CD14-positive monocyte (primary cell): Measurements from ENCODE around the gene SCAMP5. TPM values are rescaled to one million over a fixed set of nuclear protein-coding genes. Genes with fewer than 3 reads are reported as not detected.

Source experiments
- DNase-seq, 3 donors: peaks; one replicate each; pipeline ENCODE4 v3.0.0-alpha.2; 2011 to 2022
- H2AFZ ChIP-seq: 2 replicates; pipeline ENCODE4 v1.6.0; 2012; ENCODE audit warnings: mild to moderate bottlenecking, low read depth, low read length, inconsistent platforms; ENCODE audit not compliant: insufficient read depth, poor library complexity, severe bottlenecking
- H3K27ac ChIP-seq, 2 donors: 1 replicate in 1 of 2; 2 replicates in 1 of 2; pipeline ENCODE4 v1.5.1; 2012 to 2013; ENCODE audit warnings: low read length in 2 of 2, control low read depth in 1 of 2, inconsistent platforms in 1 of 2, low read depth in 1 of 2, mild to moderate bottlenecking in 1 of 2
- H3K27me3 ChIP-seq, 2 donors: one replicate each; pipeline versions ENCODE4 v1.6.0 to v1.6.1; 2011 to 2013; ENCODE audit warnings: low read length in 2 of 2; ENCODE audit not compliant: control insufficient read depth in 2 of 2, insufficient read depth in 2 of 2
- H3K36me3 ChIP-seq, 2 donors: replicated peaks in 1 of 2; 1 replicate in 1 of 2; 2 replicates in 1 of 2; pipeline versions ENCODE4 v1.5.1 to v1.6.1; 2012 to 2013; ENCODE audit warnings: low read length in 2 of 2, control low read depth in 1 of 2, inconsistent platforms in 1 of 2, mild to moderate bottlenecking in 1 of 2; ENCODE audit not compliant: insufficient read depth in 2 of 2, control insufficient read depth in 1 of 2
- H3K4me1 ChIP-seq, 2 donors: 1 replicate in 1 of 2; 2 replicates in 1 of 2; pipeline versions ENCODE4 v1.5.1 to v1.6.1; 2012 to 2013; ENCODE audit warnings: low read length in 2 of 2, control low read depth in 1 of 2, inconsistent platforms in 1 of 2, mild to moderate bottlenecking in 1 of 2, moderate library complexity in 1 of 2; ENCODE audit not compliant: insufficient read depth in 2 of 2, control insufficient read depth in 1 of 2
- H3K4me2 ChIP-seq: replicated peaks from 2 replicates; pipeline ENCODE3; 2012; ENCODE audit warnings: low read length, moderate library complexity, mild to moderate bottlenecking; ENCODE audit not compliant: poor library complexity, severe bottlenecking; ENCODE audit errors: extremely low read depth
- H3K4me3 ChIP-seq, 3 experiments: fragments of 200-600 bp in 1 of 3; sonication (generic) in 1 of 3; replicated peaks in 1 of 3; 1 replicate in 2 of 3; 2 replicates in 1 of 3; pipeline ENCODE4 v1.5.1; 2011 to 2013; ENCODE audit warnings: low read length in 3 of 3, mild to moderate bottlenecking in 3 of 3, control low read depth in 2 of 3, low read depth in 2 of 3, inconsistent platforms in 1 of 3, moderate library complexity in 1 of 3
- H3K79me2 ChIP-seq: 2 replicates; pipeline ENCODE4 v1.6.0; 2012; ENCODE audit warnings: mild to moderate bottlenecking, control low read depth, inconsistent platforms, low read length, moderate library complexity; ENCODE audit not compliant: insufficient read depth
- H3K9ac ChIP-seq: 2 replicates; pipeline ENCODE4 v1.6.0; 2017; ENCODE audit warnings: low read length, mild to moderate bottlenecking; ENCODE audit not compliant: insufficient read depth, poor library complexity, severe bottlenecking
- H3K9me3 ChIP-seq, 2 donors: replicated peaks in 1 of 2; 1 replicate in 1 of 2; 2 replicates in 1 of 2; pipeline versions ENCODE4 v1.5.1 to v1.6.1; 2012 to 2013; ENCODE audit warnings: low read length in 2 of 2, control low read depth in 1 of 2; ENCODE audit not compliant: control insufficient read depth in 1 of 2, insufficient read depth in 1 of 2
- H4K20me1 ChIP-seq: 2 replicates; pipeline ENCODE4 v1.6.0; 2012; ENCODE audit warnings: mild to moderate bottlenecking, low read length, control low read depth, moderate library complexity; ENCODE audit not compliant: insufficient read depth
- H3K27ac Mint-ChIP-seq, 7 donors: one replicate each; pipeline ENCODE4 v1.8.0; 2020; ENCODE audit warnings: mild to moderate bottlenecking in 7 of 7, mixed read lengths in 7 of 7, moderate library complexity in 6 of 7, inconsistent platforms in 2 of 7
- H3K27me3 Mint-ChIP-seq, 3 donors: one replicate each; pipeline ENCODE4 v1.8.0; 2021 to 2022; ENCODE audit warnings: low read depth in 3 of 3, mild to moderate bottlenecking in 3 of 3, mixed read lengths in 3 of 3, moderate library complexity in 3 of 3, inconsistent platforms in 1 of 3
- H3K36me3 Mint-ChIP-seq, 2 donors: one replicate each; pipeline ENCODE4 v1.8.0; 2020; ENCODE audit warnings: mixed read lengths in 2 of 2, inconsistent platforms in 1 of 2, mild to moderate bottlenecking in 1 of 2
- H3K4me1 Mint-ChIP-seq: one replicate; pipeline ENCODE4 v1.8.0; 2020; ENCODE audit warnings: mild to moderate bottlenecking, mixed read lengths
- H3K4me3 Mint-ChIP-seq, 2 donors: one replicate each; pipeline ENCODE4 v1.8.0; 2020; ENCODE audit warnings: mild to moderate bottlenecking in 2 of 2, mixed read lengths in 2 of 2, moderate library complexity in 1 of 2
- H3K9me3 Mint-ChIP-seq, 7 donors: one replicate each; pipeline ENCODE4 v1.8.0; 2020 to 2022; ENCODE audit warnings: mixed read lengths in 7 of 7, mild to moderate bottlenecking in 6 of 7, moderate library complexity in 6 of 7, inconsistent platforms in 2 of 7
- CTCF ChIP-seq: fragments of 200-600 bp; IDR thresholded peaks from one replicate; pipeline ENCODE4 v1.8.0; 2022; ENCODE audit warnings: antibody characterized with exemption, mild to moderate bottlenecking
- WGBS: methylation state at CpG from one replicate; pipeline ENCODE4 v1.1.5; 2013; ENCODE audit warnings: missing lambda C conversion rate; ENCODE audit not compliant: insufficient coverage; 5-methylcytosine and 5-hydroxymethylcytosine counted together
- intact Hi-C, 2 donors: fragments of 100-400 bp; cut with micrococcal nuclease; formaldehyde crosslinking; loops; one replicate each; pipeline versions ENCODE4 v1.15.0 to v1.15.1; 2023
- polyA plus RNA-seq, 3 donors: library from polyadenylated mRNA; depleted of rRNA in 1 of 3; unstranded in 2 of 3; stranded (reverse) in 1 of 3; fragments of 300-500 nt in 2 of 3; fragments of >200 nt in 1 of 3; fragmentation: Illumina TruSeq in 2 of 3; gene quantifications; 1 replicate in 2 of 3; 2 replicates in 1 of 3; pipeline ENCODE4 v1.2.3, GENCODE V29; 2012 to 2021

The SCAMP5 gene
- polyA plus RNA-seq, 3 donors, result 0.08 to 0.32 TPM; not detected in 1

- WGBS, result 73% methylated on average over 6 of the region's 8 CpGs
Observed at GRCh38 chr15:74955017-74955416, 40.3 kb upstream of the SCAMP5 start.

More at GRCh38 chr15:74955017-74955416, 40.3 kb upstream of the SCAMP5 start:
- Histone ChIP-seq H3K4me1 (peaks cover 40 to 50% of the 10 kb centered on the region in 2 donors), H3K79me2 (peaks cover 4% of the 10 kb centered on the region), H3K9ac (no peak overlapping the region), H4K20me1 (peaks cover 17% of the 10 kb centered on the region), H3K4me2 (peak overlapping the region; percentile 9), H3K4me3 (no peak overlapping the region), H3K27me3 (peaks cover 28 to 39% of the 10 kb centered on the region in 2 donors), H3K9me3 (peaks cover 0 to 8% of the 10 kb centered on the region in 2 donors), H2AFZ (no peak overlapping the region), H3K27ac (no peak overlapping the region), H3K36me3 (no peaks in the 10 kb centered on the region)
- peaks cover 45% of the 10 kb centered on the region for H3K4me1 Mint-ChIP-seq
- TF ChIP-seq CTCF, result no peak
- peak overlapping the region in 1 of 2 donors; percentile 76 for H3K4me3 Mint-ChIP-seq
- DNase-seq, result no peak
- H3K27me3 Mint-ChIP-seq, result peaks cover 35 to 48% (median 46%) of the 10 kb centered on the region in 3 donors
- intact Hi-C loops, result loop anchor here in 1 of 2 donors (5.0 kb wide), 1 partner anchor 67 kb away; the partner anchor contains the start of gene PPCDC
- H3K9me3 Mint-ChIP-seq, result peaks cover 0 to 19% (median 8%) of the 10 kb centered on the region in 7 donors
- H3K36me3 Mint-ChIP-seq, result peaks cover 6 to 8% of the 10 kb centered on the region in 2 donors
- peak overlapping the region in 1 of 7 donors; percentile 59 for H3K27ac Mint-ChIP-seq
